RWPE2 (cell line): ENCODE results near the gene DUSP14.

Source experiments
- ATAC-seq: fragments of 200-7000 bp; cut with Tn5 transposase; 3 replicates; pipeline ENCODE4 v1.9.1; 2021; ENCODE audit warnings: low read depth
- DNase-seq: peaks from one replicate; pipeline ENCODE4 v3.0.0-alpha.2; 2020; ENCODE audit warnings: low spot score
- H3K27ac ChIP-seq: fragments of 450-650 bp; 2 replicates; pipeline ENCODE4 v1.5.1; 2017; ENCODE audit warnings: mild to moderate bottlenecking; ENCODE audit not compliant: poor library complexity, severe bottlenecking
- H3K27me3 ChIP-seq: fragments of 250-450 bp; sonication (Bioruptor Pico); 2 replicates; pipeline ENCODE4 v1.5.1; 2021; ENCODE audit warnings: mild to moderate bottlenecking, moderate library complexity; ENCODE audit not compliant: insufficient read depth, poor library complexity, severe bottlenecking
- H3K36me3 ChIP-seq: fragments of 250-450 bp; sonication (Bioruptor Pico); 2 replicates; pipeline ENCODE4 v1.5.1; 2020; ENCODE audit warnings: low read depth, mild to moderate bottlenecking, moderate library complexity
- H3K4me1 ChIP-seq: fragments of 250-450 bp; sonication (Bioruptor Pico); 2 replicates; pipeline ENCODE4 v1.5.1; 2021; ENCODE audit warnings: mild to moderate bottlenecking, moderate library complexity; ENCODE audit not compliant: insufficient read depth, poor library complexity, severe bottlenecking
- H3K4me3 ChIP-seq: fragments of 250-450 bp; sonication (Bioruptor Pico); 2 replicates; pipeline ENCODE4 v1.5.1; 2021; ENCODE audit warnings: mild to moderate bottlenecking, moderate library complexity; ENCODE audit not compliant: severe bottlenecking
- H3K9me3 ChIP-seq: fragments of 250-450 bp; sonication (Bioruptor Pico); 2 replicates; pipeline ENCODE4 v1.5.1; 2021; ENCODE audit warnings: mild to moderate bottlenecking, moderate library complexity; ENCODE audit not compliant: severe bottlenecking
- TF ChIP-seq, protein P1 (sequence below): fragments of 450-650 bp; IDR thresholded peaks from one replicate; pipeline ENCODE4 v1.5.1; 2017; ENCODE audit warnings: mild to moderate bottlenecking, moderate library complexity; ENCODE audit not compliant: poor library complexity, severe bottlenecking

Gene DUSP14

DNA sequence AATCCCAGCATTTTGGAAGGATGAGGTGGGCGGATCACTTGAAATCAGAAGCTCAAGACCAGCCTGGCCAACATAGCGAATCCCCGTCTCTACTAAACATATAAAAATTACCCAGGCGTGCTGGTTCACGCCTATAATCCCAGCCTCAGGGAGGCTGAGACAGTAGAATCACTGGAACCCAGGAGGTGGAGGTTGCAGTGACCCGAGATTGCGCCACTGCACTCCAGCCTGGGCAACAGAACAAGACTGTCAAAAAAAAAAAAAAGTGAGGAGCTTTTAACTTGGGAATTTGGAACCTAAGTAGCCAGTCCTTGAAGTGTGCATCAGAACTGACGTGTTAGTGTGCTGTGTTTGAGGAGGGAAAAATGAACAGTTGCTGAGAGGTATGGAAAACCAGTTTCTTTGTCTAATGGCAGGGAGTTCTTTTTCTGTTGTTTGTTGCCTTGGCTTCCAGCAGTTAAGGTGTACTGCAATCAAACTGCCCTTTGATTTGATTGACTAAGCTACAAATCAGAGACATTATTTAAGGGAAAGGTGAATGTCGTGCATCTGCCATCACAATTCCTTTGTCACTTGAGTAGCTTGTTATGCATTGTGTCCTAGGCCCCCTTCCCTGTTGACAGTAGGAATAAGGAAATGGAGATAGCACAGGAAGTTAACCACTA is 8.6 kb upstream of the DUSP14 start:
- Histone ChIP-seq H3K4me1 (peaks cover 36% of the 10 kb centered on the region), H3K9me3 (no peaks in the 10 kb centered on the region), H3K4me3 (no peak overlapping the region), H3K36me3 (peaks cover 32% of the 10 kb centered on the region), H3K27ac (peak overlapping the region; percentile 10), H3K27me3 (no peaks in the 10 kb centered on the region)
- no peak for ATAC-seq
- no peak for DNase-seq
- TF ChIP-seq, protein P1, sequence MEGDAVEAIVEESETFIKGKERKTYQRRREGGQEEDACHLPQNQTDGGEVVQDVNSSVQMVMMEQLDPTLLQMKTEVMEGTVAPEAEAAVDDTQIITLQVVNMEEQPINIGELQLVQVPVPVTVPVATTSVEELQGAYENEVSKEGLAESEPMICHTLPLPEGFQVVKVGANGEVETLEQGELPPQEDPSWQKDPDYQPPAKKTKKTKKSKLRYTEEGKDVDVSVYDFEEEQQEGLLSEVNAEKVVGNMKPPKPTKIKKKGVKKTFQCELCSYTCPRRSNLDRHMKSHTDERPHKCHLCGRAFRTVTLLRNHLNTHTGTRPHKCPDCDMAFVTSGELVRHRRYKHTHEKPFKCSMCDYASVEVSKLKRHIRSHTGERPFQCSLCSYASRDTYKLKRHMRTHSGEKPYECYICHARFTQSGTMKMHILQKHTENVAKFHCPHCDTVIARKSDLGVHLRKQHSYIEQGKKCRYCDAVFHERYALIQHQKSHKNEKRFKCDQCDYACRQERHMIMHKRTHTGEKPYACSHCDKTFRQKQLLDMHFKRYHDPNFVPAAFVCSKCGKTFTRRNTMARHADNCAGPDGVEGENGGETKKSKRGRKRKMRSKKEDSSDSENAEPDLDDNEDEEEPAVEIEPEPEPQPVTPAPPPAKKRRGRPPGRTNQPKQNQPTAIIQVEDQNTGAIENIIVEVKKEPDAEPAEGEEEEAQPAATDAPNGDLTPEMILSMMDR = no peak

DNA sequence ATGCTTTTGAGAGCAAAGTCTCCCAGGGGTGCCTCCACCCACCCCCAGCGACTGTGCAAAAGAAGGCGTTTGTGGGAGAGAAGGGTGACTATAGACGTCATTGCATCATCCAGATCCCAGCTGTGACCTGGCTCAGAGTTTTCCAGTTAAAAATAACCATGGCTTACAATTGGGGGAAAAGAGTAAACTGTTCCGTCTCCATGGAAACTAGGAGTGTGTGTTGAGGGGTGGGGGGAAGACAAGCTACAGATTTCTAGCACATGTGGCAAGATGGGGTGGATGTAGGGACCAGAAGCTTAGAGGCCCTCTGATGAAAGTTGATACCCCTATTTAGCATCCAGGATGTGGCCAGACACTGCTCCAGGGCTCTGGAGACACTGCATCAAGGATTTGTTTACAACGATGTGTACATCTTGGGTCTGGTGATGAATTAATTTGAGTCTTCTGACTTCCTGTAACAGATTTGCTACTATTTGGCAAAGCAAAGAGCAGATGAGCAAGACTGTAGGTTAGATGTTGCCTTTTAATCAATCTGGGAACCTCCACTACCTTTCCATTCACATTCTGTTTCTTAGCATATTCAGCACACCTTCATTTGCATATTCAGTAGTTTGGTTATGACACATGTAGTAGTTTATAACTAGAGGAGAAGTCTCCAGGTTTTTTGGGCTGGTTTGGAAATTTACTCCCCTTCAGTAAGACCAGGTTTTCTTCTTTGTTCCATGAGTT is 6.2 kb upstream of the DUSP14 start:
- DNase-seq (no peak), ATAC-seq (no peak)
- Histone ChIP-seq H3K4me1 (peaks cover 24% of the 10 kb centered on the region), H3K4me3 (no peak overlapping the region), H3K27ac (peak overlapping the region; percentile 33), H3K9me3 (no peaks in the 10 kb centered on the region), H3K27me3 (no peaks in the 10 kb centered on the region), H3K36me3 (peaks cover 14% of the 10 kb centered on the region)
- TF ChIP-seq, protein P1 = no peak

DNA sequence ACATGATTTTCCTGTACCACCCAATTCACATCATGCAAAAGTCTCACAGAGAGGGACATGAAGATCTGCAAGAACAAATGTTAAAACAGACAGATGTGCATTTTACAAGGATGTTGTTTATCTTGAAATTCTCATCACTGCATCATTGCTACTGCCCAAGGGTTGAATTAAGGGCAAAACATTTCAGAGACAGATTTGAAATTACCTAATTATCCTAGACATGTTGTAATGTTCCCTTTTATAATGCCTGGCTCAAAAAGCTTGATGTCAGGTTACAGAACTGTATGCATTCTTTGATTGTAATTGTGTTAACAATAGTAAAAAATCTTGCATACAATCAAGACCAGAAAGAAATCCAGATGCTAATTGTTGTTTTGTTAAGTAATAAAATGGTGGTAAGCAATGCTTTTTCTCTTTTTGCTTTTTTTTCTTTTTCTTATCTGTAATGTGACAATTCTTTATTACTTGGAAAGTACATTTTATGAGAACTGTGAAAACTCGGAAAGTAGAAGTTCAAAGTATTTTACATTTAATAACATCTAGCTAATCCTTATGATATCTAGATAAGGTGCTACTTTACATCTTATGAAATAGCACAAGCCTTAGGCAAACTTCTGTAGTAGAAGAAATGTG is 3.6 kb upstream of the DUSP14 start:
- ATAC-seq (no peak), DNase-seq (no peak)
- no peak overlapping the region for H3K4me3 ChIP-seq
- TF ChIP-seq, protein P1 = no peak
- peaks cover 22% of the 10 kb centered on the region for H3K4me1 ChIP-seq
- H3K27ac ChIP-seq = peak overlapping the region; percentile 94
- no peaks in the 10 kb centered on the region for H3K9me3 ChIP-seq
- H3K36me3 ChIP-seq = no peaks in the 10 kb centered on the region
- H3K27me3 ChIP-seq = no peaks in the 10 kb centered on the region

DNA sequence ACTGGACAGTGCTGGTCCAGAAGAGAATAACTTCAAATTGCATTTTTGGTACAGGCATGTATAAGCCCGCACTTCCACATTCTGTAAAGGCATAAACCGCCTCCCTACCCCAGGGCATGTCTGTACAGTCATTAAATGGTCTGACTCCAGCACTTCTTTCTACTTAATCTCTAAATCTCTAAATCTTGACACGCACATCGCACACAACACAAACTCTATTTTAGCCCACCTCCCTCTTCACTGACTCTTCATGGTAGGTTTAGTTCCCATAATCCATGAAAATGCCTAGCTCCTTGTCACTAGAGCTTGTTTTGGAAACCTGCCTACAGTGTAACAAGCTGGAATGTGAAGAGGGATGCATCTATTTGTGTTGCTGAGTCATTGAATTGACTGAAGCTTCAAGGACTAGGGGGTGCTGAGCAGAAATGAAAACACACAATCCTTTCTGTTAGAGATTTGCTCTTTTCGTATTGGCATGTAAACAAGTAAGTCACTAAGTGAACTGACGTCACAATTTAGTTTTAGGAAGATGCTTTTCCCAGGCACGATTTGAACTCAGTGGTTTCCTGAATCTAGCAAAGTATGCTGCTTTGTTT is 1.6 kb upstream of the DUSP14 start:
- peak; percentile 29 for ATAC-seq
- H3K27me3 ChIP-seq = no peaks in the 10 kb centered on the region
- peak overlapping the region; percentile 94 for H3K27ac ChIP-seq
- peaks cover 29% of the 10 kb centered on the region for H3K4me1 ChIP-seq
- H3K36me3 ChIP-seq = peaks cover 10% of the 10 kb centered on the region; the same call in 1 of the 2 replicates
- peak overlapping the region; percentile 44 for H3K4me3 ChIP-seq
- no peaks in the 10 kb centered on the region for H3K9me3 ChIP-seq
- TF ChIP-seq, protein P1 = no peak
- no peak for DNase-seq
